T-helper 22 cell (primary cell): ENCODE data around the gene PROKR2.

ENCODE experiments used
- DNase-seq: peaks from one replicate; pipeline ENCODE4 v3.0.0-alpha.2; 2020; ENCODE audit warnings: low read depth

PROKR2 gene

DNA sequence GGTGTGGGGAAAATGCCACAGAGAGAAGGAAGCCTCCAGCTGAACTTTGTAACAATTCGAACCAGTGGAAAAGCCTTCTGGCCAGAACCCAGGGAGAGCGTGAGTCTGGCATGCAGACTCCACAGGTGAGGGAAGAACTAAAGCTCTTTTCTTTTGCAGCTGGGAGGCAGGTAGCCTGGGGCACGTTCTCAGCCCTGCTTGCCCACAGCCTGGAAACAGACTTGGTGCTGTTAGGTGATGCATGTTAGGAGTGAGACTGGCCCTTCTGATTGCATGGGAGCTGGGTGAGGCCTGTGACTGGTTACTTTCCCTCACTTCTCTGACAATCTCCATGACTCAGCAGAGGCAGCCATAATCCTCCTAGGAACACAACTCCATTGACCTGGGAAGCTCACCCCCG is 34.2 kb downstream of the PROKR2 start:
- DNase-seq, result no peak

DNA sequence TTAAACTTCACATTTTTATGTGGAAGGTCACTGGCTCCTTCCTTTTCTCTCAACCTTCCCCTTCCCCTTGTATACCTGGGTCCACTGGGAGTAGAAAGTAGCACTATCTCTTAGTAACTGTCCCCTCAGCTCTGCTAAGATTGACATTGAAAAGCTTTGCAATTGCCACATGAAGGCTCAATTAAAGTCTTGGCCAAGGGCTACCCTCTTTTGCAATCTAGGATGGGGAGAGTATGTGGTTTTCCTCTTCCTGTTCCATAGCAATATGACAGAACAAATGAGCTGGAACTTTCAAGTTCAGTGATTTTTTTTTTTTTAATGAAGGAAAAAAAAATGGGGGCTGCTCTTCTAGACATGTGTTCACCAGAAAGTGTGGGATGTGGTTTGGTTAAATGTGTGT is 37.1 kb downstream of the PROKR2 start:
- DNase-seq, result no peak

DNA sequence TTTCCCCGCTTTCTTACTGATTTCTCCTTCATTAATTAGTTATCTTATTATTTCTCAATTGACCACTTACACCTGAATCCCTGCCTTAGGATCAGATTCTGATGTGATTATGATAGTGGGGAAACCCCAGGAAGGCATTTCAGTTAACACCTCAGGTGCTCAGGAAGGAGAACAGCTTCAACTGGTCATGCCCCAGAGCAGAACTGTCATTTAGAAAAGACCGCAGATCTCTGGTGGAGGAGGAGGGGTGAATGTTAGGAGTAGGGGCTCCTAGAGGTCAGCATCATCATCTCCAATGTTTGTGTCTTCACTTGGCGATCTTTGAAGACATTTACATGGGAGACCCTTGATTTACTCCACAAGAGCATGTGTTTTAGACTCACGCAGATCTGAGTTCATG is 44.5 kb downstream of the PROKR2 start:
- no peak for DNase-seq

DNA sequence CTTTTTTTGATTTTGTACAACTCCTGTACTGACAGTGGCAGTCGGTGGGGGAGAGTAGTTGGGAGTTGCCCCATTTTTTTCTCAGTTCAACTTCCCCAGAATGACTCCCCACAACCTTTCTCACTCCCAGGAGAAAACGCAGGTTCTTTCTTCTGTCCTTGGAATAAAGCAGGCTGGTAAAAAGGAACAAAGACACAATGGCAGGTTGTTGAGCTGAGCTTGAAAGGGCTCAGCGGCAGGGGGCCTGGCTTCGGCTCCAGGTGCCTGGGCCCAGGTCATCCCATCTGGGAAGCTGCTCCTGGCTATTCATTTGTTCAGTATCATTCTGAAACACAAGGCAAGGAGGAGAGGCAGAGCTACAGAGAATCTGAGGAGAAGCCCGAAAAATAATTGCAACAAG is 46.2 kb downstream of the PROKR2 start:
- no peak for DNase-seq

DNA sequence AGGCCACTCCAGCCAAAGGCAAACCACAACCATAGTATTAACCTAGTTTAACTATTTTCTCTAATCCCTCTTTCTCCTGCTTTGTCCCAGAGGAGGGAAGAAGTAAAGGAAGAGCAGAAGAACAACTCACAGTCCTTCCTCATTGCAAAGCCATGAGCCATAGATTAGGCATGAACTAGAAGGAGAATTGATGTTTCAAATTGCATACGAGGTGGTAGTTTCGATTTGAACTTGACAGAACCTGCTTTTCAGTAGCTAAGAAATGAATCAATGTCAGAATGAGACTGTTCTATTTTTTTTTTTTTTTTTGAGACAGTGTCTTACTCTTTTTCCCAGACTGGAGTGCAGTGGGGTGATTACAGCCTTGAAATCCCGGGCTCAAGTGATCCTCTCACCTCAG is 48.3 kb downstream of the PROKR2 start:
- DNase-seq, result no peak

DNA sequence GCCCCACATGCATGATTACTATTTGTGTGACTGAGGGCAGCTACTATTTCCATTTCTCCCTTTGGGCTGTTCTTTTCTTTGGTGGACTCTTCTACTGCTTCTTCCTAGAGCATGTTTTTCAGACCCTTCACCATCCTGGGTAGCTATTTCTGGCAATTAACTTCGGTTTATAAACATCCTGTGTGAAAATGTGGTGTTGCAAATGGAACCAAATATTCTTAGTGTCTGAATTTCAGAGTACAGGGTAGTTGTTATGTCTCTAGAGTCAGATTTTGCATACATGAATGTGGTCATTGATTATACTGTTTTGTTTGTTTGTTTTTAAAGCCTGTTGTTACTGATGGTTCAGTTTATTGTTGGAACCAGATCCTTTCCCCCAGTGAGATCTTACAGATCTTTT is 49.7 kb downstream of the PROKR2 start:
- no peak for DNase-seq
